K562 (cell line): ENCODE results near the gene IP6K3. TPM values are rescaled to one million over a fixed set of nuclear protein-coding genes. Genes with fewer than 3 reads are reported as not detected.

ENCODE experiments used
- ATAC-seq: fragments of 200-7000 bp; cut with Tn5 transposase; 3 replicates; pipeline ENCODE4 v1.9.1; 2020; ENCODE audit warnings: moderate library complexity
- BruUV-seq: library from RNA; stranded (reverse); fragments of 400-500 nt; replicated peaks from 2 replicates; lab custom pipeline; 2021; lab: Mats Ljungman, UMichigan
- CTCF ChIA-PET: fragments of 300-600 bp; formaldehyde crosslinking; extraction: SDS; loops from one replicate; lab custom pipeline; 2021; ENCODE audit warnings: low intra/inter-chr PET ratio; lab: Yijun Ruan, JAX
- POLR2A ChIA-PET: fragments of 300-600, 350-650 bp; sonication (Branson Sonifier 250); formaldehyde crosslinking; extraction: SDS; loops from one replicate; lab custom pipeline; 2021; ENCODE audit warnings: antibody characterized with exemption, inconsistent platforms; lab: Yijun Ruan, JAX
- DNase-seq, 4 experiments: peaks; one replicate each; pipeline versions ENCODE4 v3.0.0 to v3.0.0-alpha.2; 2011 to 2018; ENCODE audit warnings: low spot score in 3 of 4, mixed read lengths in 3 of 4; ENCODE audit errors: extremely low read depth in 1 of 4
- FAIRE-seq: peaks from 2 replicates; lab custom pipeline; 2011; peaks lifted over from hg19 to GRCh38; lab: Jason Lieb, UNC
- H2AFZ ChIP-seq: 2 replicates; pipeline ENCODE4 v1.6.0; 2011; ENCODE audit warnings: low read depth, low read length, control low read depth, inconsistent platforms
- H3K27ac ChIP-seq: fragments of 200-600 bp; 3 replicates; pipeline ENCODE4 v1.8.0; 2011; ENCODE audit warnings: low read depth, mild to moderate bottlenecking, control low read depth, inconsistent platforms, low read length, moderate library complexity, mixed read lengths; ENCODE audit errors: extremely low read depth
- H3K27me3 ChIP-seq, 2 experiments: fragments of 300-600 bp in 1 of 2; 2 replicates in 1 of 2; 3 replicates in 1 of 2; pipeline versions ENCODE4 v1.6.0 to v1.8.0; 2011; ENCODE audit warnings: inconsistent platforms in 2 of 2, low read length in 2 of 2, mild to moderate bottlenecking in 1 of 2, mixed read lengths in 1 of 2, moderate library complexity in 1 of 2; ENCODE audit not compliant: control insufficient read depth in 2 of 2, insufficient read depth in 2 of 2
- H3K36me3 ChIP-seq: fragments of 300-600 bp; 3 replicates; pipeline ENCODE4 v1.8.0; 2011; ENCODE audit warnings: mild to moderate bottlenecking, low read length, inconsistent platforms; ENCODE audit not compliant: control insufficient read depth, insufficient read depth
- H3K4me1 ChIP-seq, 2 experiments: fragments of 200-600 bp in 1 of 2; replicated peaks in 1 of 2; 2 replicates in 1 of 2; 3 replicates in 1 of 2; pipeline versions ENCODE4 v1.5.1 to v1.8.0; 2011; ENCODE audit warnings: inconsistent platforms in 2 of 2, low read length in 2 of 2, mild to moderate bottlenecking in 1 of 2, mixed read lengths in 1 of 2, moderate library complexity in 1 of 2; ENCODE audit not compliant: control insufficient read depth in 2 of 2, insufficient read depth in 2 of 2
- H3K4me2 ChIP-seq: 2 replicates; pipeline ENCODE4 v1.6.1; 2011; ENCODE audit warnings: low read length, control low read depth, inconsistent platforms, mixed read lengths; ENCODE audit not compliant: insufficient read depth
- H3K4me3 ChIP-seq: fragments of 200-600 bp; sonication (generic), shearing (Covaris generic); 2 replicates; pipeline ENCODE4 v1.5.1; 2016; ENCODE audit warnings: control low read depth, inconsistent platforms
- H3K79me2 ChIP-seq: fragments of 200-600 bp; 3 replicates; pipeline ENCODE4 v1.8.0; 2011; ENCODE audit warnings: low read length, inconsistent platforms; ENCODE audit not compliant: control insufficient read depth, insufficient read depth
- H3K9ac ChIP-seq, 2 experiments: 2 replicates each; pipeline versions ENCODE4 v1.6.0 to v1.6.1; 2011; ENCODE audit warnings: low read depth in 2 of 2, low read length in 2 of 2, control low read depth in 1 of 2, inconsistent platforms in 1 of 2, mild to moderate bottlenecking in 1 of 2, mixed read lengths in 1 of 2; ENCODE audit not compliant: insufficient read depth in 1 of 2
- H3K9me1 ChIP-seq: one replicate; pipeline ENCODE4 v1.6.0; 2011; ENCODE audit warnings: inconsistent platforms, mild to moderate bottlenecking, low read length, moderate library complexity; ENCODE audit not compliant: control insufficient read depth, insufficient read depth
- H3K9me3 ChIP-seq: replicated peaks from 2 replicates; pipeline ENCODE4 v1.5.1; 2011; ENCODE audit warnings: low read depth, low read length, inconsistent platforms; ENCODE audit not compliant: control insufficient read depth, insufficient read depth
- H4K20me1 ChIP-seq: replicated peaks from 2 replicates; pipeline ENCODE4 v1.6.1; 2011; ENCODE audit warnings: low read length, inconsistent platforms, mixed read lengths; ENCODE audit not compliant: control insufficient read depth, insufficient read depth
- BRD9 ChIP-seq: fragments of 450-650 bp; IDR thresholded peaks from 2 replicates; pipeline ENCODE4 v1.6.1; 2018; ENCODE audit warnings: low read depth; ENCODE audit not compliant: partially characterized antibody
- FOXM1 ChIP-seq, 2 experiments: fragments of 450-650 bp in 1 of 2; sonication (generic) in 1 of 2; formaldehyde crosslinking in 1 of 2; IDR thresholded peaks; 2 replicates each; pipeline versions ENCODE4 v1.6.1 to v1.9.0; 2017 to 2022; ENCODE audit warnings: low read depth in 2 of 2, mild to moderate bottlenecking in 2 of 2, missing genetic modification reagents in 1 of 2, moderate library complexity in 1 of 2
- PHF20 ChIP-seq: fragments of 450-650 bp; IDR thresholded peaks from 2 replicates; pipeline ENCODE4 v1.6.1; 2018; ENCODE audit not compliant: partially characterized antibody
- RBFOX2 ChIP-seq: fragments of 200-400 bp; formaldehyde crosslinking; IDR thresholded peaks from 2 replicates; pipeline ENCODE4 v1.6.1; 2017; ENCODE audit warnings: low read depth, mild to moderate bottlenecking, low read length, moderate library complexity
- TCFL5 ChIP-seq: fragments of 250-450 bp; sonication (Bioruptor Pico); conservative IDR thresholded peaks from 2 replicates; pipeline ENCODE4 v1.6.1; 2021; ENCODE audit warnings: mild to moderate bottlenecking, moderate library complexity, matching md5 sums
- THAP12 ChIP-seq: fragments of 250-450 bp; sonication (Bioruptor Pico); IDR thresholded peaks from 2 replicates; pipeline ENCODE4 v1.9.0; 2021; ENCODE audit warnings: mild to moderate bottlenecking, inconsistent platforms
- THRAP3 ChIP-seq: fragments of 450-650 bp; IDR thresholded peaks from 2 replicates; pipeline ENCODE4 v1.6.1; 2016; ENCODE audit warnings: mild to moderate bottlenecking, inconsistent platforms, borderline replicate concordance
- YY1 ChIP-seq, 3 experiments: IDR thresholded peaks; 2 replicates each; pipeline ENCODE4 v1.6.1; 2011; ENCODE audit warnings: low read length in 2 of 3, mild to moderate bottlenecking in 2 of 3, moderate library complexity in 2 of 3, borderline replicate concordance in 1 of 3, control low read depth in 1 of 3, low read depth in 1 of 3; ENCODE audit not compliant: insufficient read depth in 3 of 3, insufficient replicate concordance in 2 of 3, control insufficient read depth in 1 of 3, insufficient read length in 1 of 3; ENCODE audit errors: extremely low read depth in 1 of 3
- ZNF780A ChIP-seq: fragments of 250-450 bp; sonication (Bioruptor Pico); IDR thresholded peaks from 2 replicates; pipeline ENCODE4 v1.5.0; 2021; ENCODE audit warnings: mild to moderate bottlenecking
- WGBS: fragments of 100-300 bp; shearing (Covaris generic); methylation state at CpG from one replicate; pipeline ENCODE4 v1.1.6; 2016; ENCODE audit warnings: low coverage, mixed read lengths; ENCODE audit not compliant: insufficient coverage; ENCODE audit errors: missing lambda C conversion rate; 5-methylcytosine and 5-hydroxymethylcytosine counted together
- in situ Hi-C: fragments of 300-500 bp; cut with MboI; formaldehyde crosslinking; loops from 4 replicates; pipeline ENCODE4 v1.15.0; 2018; ENCODE audit warnings: inconsistent platforms, mixed read lengths
- intact Hi-C: fragments of 100-400 bp; cut with micrococcal nuclease; formaldehyde crosslinking; loops from 2 replicates; pipeline ENCODE4 v1.14.2; 2022
- polyA plus RNA-seq, 8 experiments: library from polyadenylated mRNA; depleted of rRNA in 4 of 8; stranded (reverse) in 5 of 8; unstranded in 3 of 8; fragments of >200 nt; fragmentation: Nextera tagmentation in 2 of 8; fragmentation: Illumina TruSeq in 1 of 8; extraction: Ambion mirVana in 2 of 8; extraction: Trizol in 1 of 8; gene quantifications; 2 replicates each; pipeline versions ENCODE4 v1.2.1 to v1.2.3, GENCODE V29; 2011 to 2014; ENCODE audit warnings: inconsistent platforms in 1 of 8, missing spikeins in 1 of 8
- total RNA-seq, 7 experiments: library from RNA; depleted of rRNA in 6 of 7; stranded (reverse); fragments of >200 nt in 6 of 7; fragmentation: Illumina TruSeq in 2 of 7; extraction: Trizol in 2 of 7; gene quantifications; 2 replicates each; pipeline versions ENCODE4 v1.2.1 to v1.2.3, GENCODE V29; 2011 to 2021; ENCODE audit warnings: low replicate concordance in 1 of 7
- TF ChIP-seq, protein P1 (sequence below): fragments of 450-650 bp; IDR thresholded peaks from 2 replicates; pipeline ENCODE4 v1.6.1; 2016; ENCODE audit warnings: low read depth

IP6K3 gene
- total and polyA plus RNA-seq, 9 of the 15 experiments (the other 6 are each of a cell fraction or from before 2014, with no cell fraction given), result not detected

GRCh38 chr6:33686225-33686924, 60.3 kb downstream of the IP6K3 start:
- Histone ChIP-seq H3K27me3 (no peaks in the 10 kb centered on the region), H2AFZ (no peak overlapping the region), H3K27ac (no peak overlapping the region), H3K9me1 (no peaks in the 10 kb centered on the region), H3K9ac (no peak overlapping the region), H3K79me2 (no peaks in the 10 kb centered on the region), H3K4me3 (no peak overlapping the region), H3K4me2 (no peak overlapping the region), H4K20me1 (no peaks in the 10 kb centered on the region), H3K4me1 (peaks cover 0 to 7% of the 10 kb centered on the region in 2 experiments; a peak in 1 of 5 replicates), H3K9me3 (no peaks in the 10 kb centered on the region), H3K36me3 (peaks cover 94% of the 10 kb centered on the region; the same call in 2 of the 3 replicates)
- ChIA-PET POLR2A (interaction anchor here (1.4 kb wide), 1 partner anchor 8 kb away, joined by 6 read pairs; no protein-coding TSS in a partner anchor), CTCF (no interaction called here)
- BruUV-seq, result no TSS peak
- no peak for FAIRE-seq
- intact Hi-C loops, result no loop called here
- ATAC-seq, result no peak
- in situ Hi-C loops, result no loop called here
- WGBS, result 82% methylated on average over 6 of the region's 6 CpGs
- no peak for DNase-seq
- TF ChIP-seq YY1 (IDR thresholded peaks at IDR 0.05; ENCODE audit: borderline replicate concordance in 1 of 3, control insufficient read depth in 1 of 3, extremely low read depth in 1 of 3, insufficient read depth in 3 of 3, insufficient read length in 1 of 3, insufficient replicate concordance in 2 of 3, low read depth in 1 of 3, low read length in 2 of 3), result no peak
- no peak for TF ChIP-seq THRAP3
- TF ChIP-seq BRD9, result no peak
- no peak for TF ChIP-seq TCFL5 (CRISPR knock-in tag)
- TF ChIP-seq FOXM1 (IDR thresholded peaks at IDR 0.05; ENCODE audit: low read depth), result no peak
- TF ChIP-seq FOXM1 (CRISPR knock-in tag; IDR thresholded peaks at IDR 0.05; ENCODE audit: low read depth), result no peak
- no peak for TF ChIP-seq THAP12 (CRISPR knock-in tag)
- no peak for TF ChIP-seq ZNF780A (CRISPR knock-in tag)
- TF ChIP-seq, protein P1, sequence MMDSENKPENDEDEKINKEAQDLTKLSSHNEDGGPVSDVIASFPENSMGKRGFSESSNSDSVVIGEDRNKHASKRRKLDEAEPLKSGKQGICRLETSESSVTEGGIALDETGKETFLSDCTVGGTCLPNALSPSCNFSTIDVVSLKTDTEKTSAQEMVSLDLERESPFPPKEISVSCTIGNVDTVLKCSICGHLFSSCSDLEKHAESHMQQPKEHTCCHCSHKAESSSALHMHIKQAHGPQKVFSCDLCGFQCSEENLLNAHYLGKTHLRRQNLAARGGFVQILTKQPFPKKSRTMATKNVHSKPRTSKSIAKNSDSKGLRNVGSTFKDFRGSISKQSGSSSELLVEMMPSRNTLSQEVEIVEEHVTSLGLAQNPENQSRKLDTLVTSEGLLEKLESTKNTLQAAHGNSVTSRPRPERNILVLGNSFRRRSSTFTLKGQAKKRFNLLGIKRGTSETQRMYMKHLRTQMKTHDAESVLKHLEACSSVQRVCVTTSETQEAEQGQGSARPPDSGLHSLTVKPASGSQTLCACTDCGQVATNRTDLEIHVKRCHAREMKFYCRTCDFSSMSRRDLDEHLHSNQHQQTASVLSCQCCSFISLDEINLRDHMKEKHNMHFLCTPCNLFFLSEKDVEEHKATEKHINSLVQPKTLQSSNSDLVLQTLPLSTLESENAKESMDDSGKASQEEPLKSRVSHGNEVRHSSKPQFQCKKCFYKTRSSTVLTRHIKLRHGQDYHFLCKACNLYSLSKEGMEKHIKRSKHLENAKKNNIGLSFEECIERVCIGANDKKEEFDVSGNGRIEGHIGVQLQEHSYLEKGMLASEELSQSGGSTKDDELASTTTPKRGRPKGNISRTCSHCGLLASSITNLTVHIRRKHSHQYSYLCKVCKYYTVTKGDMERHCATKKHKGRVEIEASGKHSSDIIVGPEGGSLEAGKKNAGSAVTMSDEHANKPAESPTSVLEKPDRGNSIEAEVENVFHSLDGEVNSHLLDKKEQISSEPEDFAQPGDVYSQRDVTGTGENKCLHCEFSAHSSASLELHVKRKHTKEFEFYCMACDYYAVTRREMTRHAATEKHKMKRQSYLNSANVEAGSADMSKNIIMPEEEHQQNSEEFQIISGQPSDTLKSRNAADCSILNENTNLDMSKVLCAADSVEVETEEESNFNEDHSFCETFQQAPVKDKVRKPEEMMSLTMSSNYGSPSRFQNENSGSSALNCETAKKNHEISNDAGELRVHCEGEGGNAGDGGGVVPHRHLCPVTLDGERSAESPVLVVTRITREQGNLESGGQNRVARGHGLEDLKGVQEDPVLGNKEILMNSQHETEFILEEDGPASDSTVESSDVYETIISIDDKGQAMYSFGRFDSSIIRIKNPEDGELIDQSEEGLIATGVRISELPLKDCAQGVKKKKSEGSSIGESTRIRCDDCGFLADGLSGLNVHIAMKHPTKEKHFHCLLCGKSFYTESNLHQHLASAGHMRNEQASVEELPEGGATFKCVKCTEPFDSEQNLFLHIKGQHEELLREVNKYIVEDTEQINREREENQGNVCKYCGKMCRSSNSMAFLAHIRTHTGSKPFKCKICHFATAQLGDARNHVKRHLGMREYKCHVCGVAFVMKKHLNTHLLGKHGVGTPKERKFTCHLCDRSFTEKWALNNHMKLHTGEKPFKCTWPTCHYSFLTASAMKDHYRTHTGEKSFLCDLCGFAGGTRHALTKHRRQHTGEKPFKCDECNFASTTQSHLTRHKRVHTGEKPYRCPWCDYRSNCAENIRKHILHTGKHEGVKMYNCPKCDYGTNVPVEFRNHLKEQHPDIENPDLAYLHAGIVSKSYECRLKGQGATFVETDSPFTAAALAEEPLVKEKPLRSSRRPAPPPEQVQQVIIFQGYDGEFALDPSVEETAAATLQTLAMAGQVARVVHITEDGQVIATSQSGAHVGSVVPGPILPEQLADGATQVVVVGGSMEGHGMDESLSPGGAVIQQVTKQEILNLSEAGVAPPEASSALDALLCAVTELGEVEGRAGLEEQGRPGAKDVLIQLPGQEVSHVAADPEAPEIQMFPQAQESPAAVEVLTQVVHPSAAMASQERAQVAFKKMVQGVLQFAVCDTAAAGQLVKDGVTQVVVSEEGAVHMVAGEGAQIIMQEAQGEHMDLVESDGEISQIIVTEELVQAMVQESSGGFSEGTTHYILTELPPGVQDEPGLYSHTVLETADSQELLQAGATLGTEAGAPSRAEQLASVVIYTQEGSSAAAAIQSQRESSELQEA, result no peak
- TF ChIP-seq PHF20, result no peak
- TF ChIP-seq RBFOX2, result no peak
